Lower leg skin (tissue), 4 donors: Measurements from ENCODE around the gene FAM120A. TPM values are rescaled to one million over a fixed set of nuclear protein-coding genes. Genes with fewer than 3 reads are reported as not detected.

Experiments
- DNase-seq, 2 donors: peaks; one replicate each; pipeline ENCODE4 v3.0.0-alpha.2; 2019; ENCODE audit warnings: low spot score in 2 of 2
- H3K4me3 ChIP-seq: fragments of 200-600 bp; sonication (generic); 2 replicates; pipeline ENCODE4 v1.5.1; 2017; ENCODE audit warnings: mild to moderate bottlenecking, low read depth; ENCODE audit not compliant: poor library complexity, severe bottlenecking
- CTCF ChIP-seq, 3 donors: fragments of 450-650 bp; IDR thresholded peaks; one replicate each; pipeline ENCODE4 v1.5.1; 2016; ENCODE audit warnings: antibody characterized with exemption in 3 of 3, mild to moderate bottlenecking in 3 of 3, moderate library complexity in 2 of 3
- POLR2A ChIP-seq, 2 donors: fragments of 450-650 bp; IDR thresholded peaks; one replicate each; pipeline ENCODE4 v1.6.1; 2016 to 2017; ENCODE audit warnings: antibody characterized with exemption in 2 of 2, mild to moderate bottlenecking in 1 of 2, moderate library complexity in 1 of 2
- WGBS, 2 donors: methylation state at CpG; one replicate each; pipeline ENCODE4 v1.1.5; 2018; 5-methylcytosine and 5-hydroxymethylcytosine counted together
- intact Hi-C: fragments of 100-400 bp; cut with DNase I; formaldehyde crosslinking; loops from one replicate; pipeline ENCODE4 v1.15.0; 2023; ENCODE audit warnings: low total_unique reads
- total RNA-seq, 4 donors: library from RNA; depleted of rRNA; stranded (reverse); fragments of >200 nt; gene quantifications; one replicate each; pipeline ENCODE4 v1.1.0, GENCODE V29; 2016

FAM120A gene
- total RNA-seq, 4 donors from 2014 or later: 58.1 to 80.5 (median 65.0) TPM

- TF ChIP-seq POLR2A (IDR thresholded peaks at IDR 0.05): peak in 1 of 2 donors; percentile 43
- TF ChIP-seq CTCF (IDR thresholded peaks at IDR 0.05): peak in 2 of 3 donors; percentile 55 to 61
- H3K4me3 ChIP-seq: peak overlapping the region; percentile 20
- DNase-seq: peak; percentile 96 to 99
- WGBS, 2 donors: 1 to 2% methylated on average over 46 to 62 of the region's 69 CpGs
- intact Hi-C loops: no loop called here
These were observed 115.2 kb downstream of the FAM120A start for GRCh38 chr9:93566408-93567270.

- intact Hi-C loops: no loop called here
- DNase-seq: peak in 1 of 2 donors; percentile 82
- no peak for TF ChIP-seq POLR2A (IDR thresholded peaks at IDR 0.05)
- TF ChIP-seq CTCF (IDR thresholded peaks at IDR 0.05): no peak
- H3K4me3 ChIP-seq: peak overlapping the region; percentile 20
- WGBS, 2 donors: 56 to 67% methylated on average over 15 of the region's 15 CpGs
These were observed 115.9 kb downstream of the FAM120A start for GRCh38 chr9:93567271-93567959.

GRCh38 chr9:93568169-93568568 is 116.7 kb downstream of the FAM120A start:
- H3K4me3 ChIP-seq: no peak overlapping the region
- no peak for TF ChIP-seq CTCF (IDR thresholded peaks at IDR 0.05)
- TF ChIP-seq POLR2A (IDR thresholded peaks at IDR 0.05): no peak
- no peak for DNase-seq
- 96 to 97% methylated on average over 5 of the region's 5 CpGs for WGBS, 2 donors
- intact Hi-C loops: no loop called here

- DNase-seq: no peak
- no peak overlapping the region for H3K4me3 ChIP-seq
- intact Hi-C loops: no loop called here
- no peak for TF ChIP-seq POLR2A (IDR thresholded peaks at IDR 0.05)
- TF ChIP-seq CTCF (IDR thresholded peaks at IDR 0.05): no peak
- 67 to 78% methylated on average over 1 of the region's 1 CpG for WGBS, 2 donors
These were observed 118.2 kb downstream of the FAM120A start for GRCh38 chr9:93569621-93570174.

GRCh38 chr9:93572221-93572620 is 120.7 kb downstream of the FAM120A start:
- no peak for TF ChIP-seq POLR2A (IDR thresholded peaks at IDR 0.05)
- TF ChIP-seq CTCF (IDR thresholded peaks at IDR 0.05): no peak
- DNase-seq: no peak
- 84 to 85% methylated on average over 2 of the region's 2 CpGs for WGBS, 2 donors
- intact Hi-C loops: no loop called here
- H3K4me3 ChIP-seq: no peak overlapping the region
